Karpas-422 (cell line): Measurements from ENCODE around the gene ASB10. TPM values are rescaled to one million over a fixed set of nuclear protein-coding genes. Genes with fewer than 3 reads are reported as not detected.

ENCODE experiments used
- DNase-seq: peaks from one replicate; pipeline ENCODE4 v3.0.0-alpha.2; 2015
- H2AFZ ChIP-seq: fragments of 200-600 bp; sonication (generic); 2 replicates; pipeline ENCODE4 v1.6.1; 2014; ENCODE audit warnings: antibody characterized with exemption, low read length, mixed read lengths
- H3K27ac ChIP-seq: fragments of 200-600 bp; sonication (generic); 2 replicates; pipeline ENCODE4 v1.5.1; 2014; ENCODE audit warnings: mild to moderate bottlenecking, low read length, moderate library complexity
- H3K27me3 ChIP-seq: fragments of 200-600 bp; sonication (generic); 2 replicates; pipeline ENCODE4 v1.6.1; 2014; ENCODE audit warnings: low read length, mixed read lengths
- H3K36me3 ChIP-seq: fragments of 200-600 bp; sonication (generic); 2 replicates; pipeline ENCODE4 v1.6.1; 2014; ENCODE audit warnings: low read length, mixed read lengths; ENCODE audit not compliant: insufficient read depth
- H3K4me1 ChIP-seq: fragments of 200-600 bp; sonication (generic); 2 replicates; pipeline ENCODE4 v1.6.1; 2014; ENCODE audit warnings: mild to moderate bottlenecking, low read length, mixed read lengths
- H3K4me2 ChIP-seq: fragments of 200-600 bp; sonication (generic); 2 replicates; pipeline ENCODE4 v1.6.1; 2014; ENCODE audit warnings: low read length, low read depth, mild to moderate bottlenecking; ENCODE audit not compliant: poor library complexity, severe bottlenecking
- H3K4me3 ChIP-seq: fragments of 200-600 bp; sonication (generic); 2 replicates; pipeline ENCODE4 v1.5.1; 2014; ENCODE audit warnings: mild to moderate bottlenecking, antibody characterized with exemption, low read length, mixed read lengths
- H3K79me2 ChIP-seq: fragments of 200-600 bp; sonication (generic); 2 replicates; pipeline ENCODE4 v1.6.1; 2014; ENCODE audit warnings: mild to moderate bottlenecking, low read length, mixed read lengths
- H3K9ac ChIP-seq: fragments of 200-600 bp; sonication (generic); 2 replicates; pipeline ENCODE4 v1.6.0; 2014; ENCODE audit warnings: low read length
- H3K9me2 ChIP-seq: fragments of 200-600 bp; sonication (generic), shearing (Covaris generic); replicated peaks from 2 replicates; pipeline ENCODE4 v1.6.0; 2014; ENCODE audit warnings: mild to moderate bottlenecking, low read length, moderate library complexity; ENCODE audit not compliant: insufficient read depth
- H3K9me3 ChIP-seq: fragments of 300-700, 200-600 bp; sonication (generic); 2 replicates; pipeline ENCODE4 v1.6.1; 2014; ENCODE audit warnings: low read length, mixed read lengths
- H4K20me1 ChIP-seq: fragments of 200-600 bp; sonication (generic); 2 replicates; pipeline ENCODE4 v1.6.1; 2014; ENCODE audit warnings: mild to moderate bottlenecking, antibody characterized with exemption, low read length, low read depth; ENCODE audit not compliant: insufficient read depth
- total RNA-seq: library from RNA; depleted of rRNA; stranded (reverse); fragments of >200 nt; shearing (Covaris generic); gene quantifications from 2 replicates; pipeline ENCODE4 v1.2.3, GENCODE V29; 2014; ENCODE audit warnings: low replicate concordance

Gene ASB10
- total RNA-seq, 1 experiment from 2014 or later = not detected

DNA sequence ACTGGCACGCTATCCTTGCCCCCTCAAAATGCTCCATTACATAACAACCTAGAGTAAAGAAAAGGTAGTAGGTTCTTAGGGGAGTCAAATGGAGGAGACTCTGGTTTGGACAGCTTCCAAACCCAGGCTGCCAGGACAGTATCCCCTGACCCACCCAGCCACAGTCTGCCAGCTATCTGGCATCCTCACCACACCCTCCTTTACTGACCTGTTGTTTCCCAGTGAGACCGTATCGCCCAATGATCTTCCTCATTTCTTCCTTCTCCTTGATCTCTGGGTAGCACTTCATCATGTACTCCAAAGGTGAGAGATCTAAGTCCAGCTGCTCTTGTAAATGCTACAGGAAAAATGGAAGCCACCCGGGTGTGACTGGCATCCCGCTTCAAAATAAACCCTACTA, 28.3 kb upstream of the ASB10 start:
- no peak overlapping the region for H3K4me3 ChIP-seq
- peaks cover 8% of the 10 kb centered on the region; the same call in 1 of the 2 replicates for H4K20me1 ChIP-seq
- DNase-seq = no peak

DNA sequence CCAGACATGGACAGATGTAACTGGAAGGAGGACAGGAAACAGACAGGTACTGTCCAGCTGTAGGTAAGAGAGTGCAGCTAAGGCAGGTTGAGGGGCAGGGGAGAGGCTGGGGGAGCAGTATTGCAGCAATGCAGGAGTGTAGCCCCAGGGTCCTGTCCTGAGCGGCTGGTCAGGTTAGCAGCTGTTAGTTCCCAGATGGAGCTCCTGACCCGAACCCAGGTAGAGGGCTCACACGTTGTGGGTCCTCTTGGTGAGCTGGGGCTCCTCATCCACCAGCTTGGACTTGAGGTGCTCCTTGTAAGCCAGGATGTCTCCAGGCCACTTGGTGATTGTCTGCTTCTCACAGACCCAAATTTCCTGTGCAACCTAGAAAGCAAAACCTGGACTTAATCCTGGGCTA, 26.8 kb upstream of the ASB10 start:
- Histone ChIP-seq H3K4me3 (no peak overlapping the region), H4K20me1 (peaks cover 8% of the 10 kb centered on the region; the same call in 1 of the 2 replicates), H3K4me2 (no peak overlapping the region), H3K9ac (no peak overlapping the region), H3K36me3 (peaks cover 34% of the 10 kb centered on the region), H3K9me3 (no peaks in the 10 kb centered on the region), H3K9me2 (no peaks in the 10 kb centered on the region), H2AFZ (no peak overlapping the region), H3K27me3 (no peaks in the 10 kb centered on the region), H3K27ac (no peak overlapping the region), H3K79me2 (no peaks in the 10 kb centered on the region), H3K4me1 (no peaks in the 10 kb centered on the region)
- DNase-seq = no peak

More for the DNA sequence above, 28.3 kb upstream of the ASB10 start:
- H2AFZ ChIP-seq = no peak overlapping the region
- H3K9me2 ChIP-seq = no peaks in the 10 kb centered on the region
- no peaks in the 10 kb centered on the region for H3K27me3 ChIP-seq
- H3K79me2 ChIP-seq = no peaks in the 10 kb centered on the region
- peaks cover 35% of the 10 kb centered on the region for H3K36me3 ChIP-seq
- H3K4me2 ChIP-seq = no peak overlapping the region
- H3K9ac ChIP-seq = no peak overlapping the region
- no peaks in the 10 kb centered on the region for H3K4me1 ChIP-seq
- H3K9me3 ChIP-seq = no peaks in the 10 kb centered on the region
- H3K27ac ChIP-seq = no peak overlapping the region

DNA sequence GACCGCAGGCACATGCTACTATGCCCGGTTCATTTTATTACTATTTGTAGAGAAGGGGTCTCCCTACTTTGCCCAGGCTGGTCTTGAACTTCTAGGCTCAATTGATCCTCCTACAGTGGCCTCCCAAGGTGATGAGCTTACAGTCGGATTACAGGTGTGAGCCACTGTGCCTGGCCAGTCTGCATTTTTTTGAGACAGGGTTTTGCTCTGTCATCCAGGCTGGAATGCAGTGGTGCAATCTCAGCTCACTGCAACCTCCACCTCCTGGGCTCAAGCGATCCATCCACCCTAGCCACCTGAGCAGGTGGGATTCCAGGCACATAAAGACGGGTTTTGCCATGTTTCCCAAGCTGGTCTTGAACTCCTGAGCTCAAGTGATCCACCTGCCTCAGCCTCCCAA, 25.6 kb upstream of the ASB10 start:
- Histone ChIP-seq H3K4me2 (no peak overlapping the region), H3K9ac (no peak overlapping the region), H3K27me3 (no peaks in the 10 kb centered on the region), H3K79me2 (no peaks in the 10 kb centered on the region), H3K4me1 (no peaks in the 10 kb centered on the region), H3K36me3 (peaks cover 32% of the 10 kb centered on the region), H3K9me3 (no peaks in the 10 kb centered on the region), H4K20me1 (peaks cover 12% of the 10 kb centered on the region; the same call in 1 of the 2 replicates), H3K4me3 (no peak overlapping the region), H2AFZ (no peak overlapping the region), H3K27ac (no peak overlapping the region), H3K9me2 (no peaks in the 10 kb centered on the region)
- no peak for DNase-seq

DNA sequence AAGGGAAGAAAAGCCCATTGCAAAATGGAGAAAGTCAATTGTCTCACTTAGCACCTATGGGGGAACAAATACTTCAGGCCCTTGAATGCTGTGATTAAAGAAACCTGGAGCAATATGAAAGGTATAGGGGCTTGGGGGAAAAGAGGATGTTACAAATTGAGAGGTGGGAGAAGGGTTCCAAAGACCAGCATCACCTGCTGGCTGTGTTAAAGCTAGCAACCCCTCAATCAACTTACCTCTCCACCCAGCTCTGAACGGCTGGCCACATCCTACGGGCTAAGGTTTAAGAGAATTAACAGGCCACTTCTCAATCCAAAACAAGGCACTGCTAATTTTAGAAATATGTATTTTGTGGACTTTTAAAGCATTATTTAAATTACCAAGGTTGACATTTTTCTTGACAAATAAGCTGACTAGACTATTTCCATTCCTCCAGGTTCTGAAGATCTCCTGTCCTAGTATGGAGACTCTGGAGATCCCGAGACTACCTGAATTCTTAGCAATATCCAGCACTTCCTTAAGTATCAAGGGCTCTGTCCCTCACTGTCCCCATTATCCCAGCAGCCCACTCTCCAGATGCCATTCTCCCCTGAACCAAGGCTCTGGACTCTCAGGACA, 24.2 kb upstream of the ASB10 start:
- peaks cover 12% of the 10 kb centered on the region; the same call in 1 of the 2 replicates for H4K20me1 ChIP-seq
- H3K4me1 ChIP-seq = no peaks in the 10 kb centered on the region
- H3K9me2 ChIP-seq = no peaks in the 10 kb centered on the region
- H3K27ac ChIP-seq = no peak overlapping the region
- H3K4me2 ChIP-seq = no peak overlapping the region
- no peaks in the 10 kb centered on the region for H3K9me3 ChIP-seq
- no peak overlapping the region for H2AFZ ChIP-seq
- no peak overlapping the region for H3K4me3 ChIP-seq
- no peak for DNase-seq
- no peak overlapping the region for H3K9ac ChIP-seq
- no peaks in the 10 kb centered on the region for H3K79me2 ChIP-seq
- H3K36me3 ChIP-seq = peaks cover 27% of the 10 kb centered on the region
- H3K27me3 ChIP-seq = no peaks in the 10 kb centered on the region

DNA sequence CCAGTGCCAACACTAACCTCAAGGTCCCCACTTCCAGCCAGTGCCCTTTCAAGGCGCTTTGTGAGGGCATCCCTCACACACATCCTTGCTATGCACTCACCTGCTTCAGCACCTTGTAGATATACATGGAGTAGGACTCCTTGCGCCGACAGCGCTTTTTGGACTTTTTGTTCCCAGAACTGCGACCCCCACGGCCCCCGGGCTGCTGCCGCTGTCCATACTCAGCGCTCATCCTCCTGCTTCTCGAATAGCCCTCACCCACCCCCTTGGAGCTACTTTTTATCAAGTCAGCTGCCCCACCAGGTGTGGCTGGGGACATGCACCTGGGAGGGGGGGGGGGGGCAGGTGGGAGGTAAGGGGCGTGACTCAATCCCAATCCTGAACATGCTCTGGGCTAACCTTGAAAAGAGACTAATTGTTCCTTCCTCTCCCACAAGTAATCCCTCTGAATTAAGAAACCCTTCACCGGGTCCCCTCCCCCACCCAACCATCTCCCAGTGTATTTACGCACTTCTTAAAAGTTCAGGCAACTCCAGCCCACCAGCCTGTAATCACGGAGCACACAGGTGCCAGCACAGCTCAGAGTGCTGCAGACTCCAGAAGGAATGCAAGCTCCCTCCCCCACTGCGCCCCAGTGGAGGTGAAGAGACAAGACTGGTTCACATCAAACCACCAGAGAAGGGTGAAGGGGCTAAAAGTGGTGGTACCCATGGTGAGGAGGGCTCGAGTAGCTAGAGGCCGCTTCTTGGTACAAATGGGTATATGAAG, 23.2 kb upstream of the ASB10 start, which contains the start of gene H2BK1:
H2BK1 (minus strand) TSS at position 402 of the 768 bp plus-strand sequence; CDS start at position 232, 170 bp downstream.
- Histone ChIP-seq H3K4me2 (no peak within 1 kb of the TSS), H3K4me3 (no peak within 1 kb of the TSS), H2AFZ (no peak within 1 kb of the TSS), H3K9me3 (no peaks in the 10 kb centered on the region), H3K27ac (no peak within 1 kb of the TSS), H3K4me1 (no peaks in the 10 kb centered on the region), H3K79me2 (no peaks in the 10 kb centered on the region), H3K27me3 (no peaks in the 10 kb centered on the region), H3K9ac (no peak within 1 kb of the TSS), H3K36me3 (peaks cover 17% of the 10 kb centered on the region), H4K20me1 (peaks cover 6% of the 10 kb centered on the region; the same call in 1 of the 2 replicates), H3K9me2 (no peaks in the 10 kb centered on the region)
- no peak for DNase-seq

DNA sequence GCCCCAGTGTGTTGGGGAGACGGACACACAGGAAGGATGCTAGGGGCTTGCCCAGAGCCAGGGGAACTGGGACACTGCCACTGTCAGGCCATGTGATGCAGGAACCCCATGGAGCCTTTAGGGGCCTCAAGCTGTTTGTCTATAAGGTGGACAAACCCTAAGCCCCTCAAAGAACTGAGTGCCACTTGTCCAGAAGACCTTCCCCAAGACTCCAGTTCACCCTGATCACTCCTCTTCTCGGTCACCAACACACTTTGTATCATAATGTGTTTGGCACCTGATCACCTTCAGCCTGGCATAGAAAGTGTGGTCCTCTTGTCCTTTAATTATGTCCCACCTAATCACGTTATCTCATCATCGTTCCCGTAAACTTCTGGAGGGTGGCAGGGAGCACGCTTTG, 22.5 kb upstream of the ASB10 start:
- Histone ChIP-seq H3K9ac (no peak overlapping the region), H2AFZ (no peak overlapping the region), H3K4me1 (no peaks in the 10 kb centered on the region), H3K79me2 (no peaks in the 10 kb centered on the region), H3K9me2 (no peaks in the 10 kb centered on the region), H3K27me3 (no peaks in the 10 kb centered on the region), H3K9me3 (no peaks in the 10 kb centered on the region), H3K4me3 (no peak overlapping the region), H4K20me1 (peaks cover 6% of the 10 kb centered on the region; the same call in 1 of the 2 replicates), H3K4me2 (no peak overlapping the region), H3K27ac (no peak overlapping the region), H3K36me3 (peaks cover 10% of the 10 kb centered on the region; the same call in 1 of the 2 replicates)
- DNase-seq = no peak

DNA sequence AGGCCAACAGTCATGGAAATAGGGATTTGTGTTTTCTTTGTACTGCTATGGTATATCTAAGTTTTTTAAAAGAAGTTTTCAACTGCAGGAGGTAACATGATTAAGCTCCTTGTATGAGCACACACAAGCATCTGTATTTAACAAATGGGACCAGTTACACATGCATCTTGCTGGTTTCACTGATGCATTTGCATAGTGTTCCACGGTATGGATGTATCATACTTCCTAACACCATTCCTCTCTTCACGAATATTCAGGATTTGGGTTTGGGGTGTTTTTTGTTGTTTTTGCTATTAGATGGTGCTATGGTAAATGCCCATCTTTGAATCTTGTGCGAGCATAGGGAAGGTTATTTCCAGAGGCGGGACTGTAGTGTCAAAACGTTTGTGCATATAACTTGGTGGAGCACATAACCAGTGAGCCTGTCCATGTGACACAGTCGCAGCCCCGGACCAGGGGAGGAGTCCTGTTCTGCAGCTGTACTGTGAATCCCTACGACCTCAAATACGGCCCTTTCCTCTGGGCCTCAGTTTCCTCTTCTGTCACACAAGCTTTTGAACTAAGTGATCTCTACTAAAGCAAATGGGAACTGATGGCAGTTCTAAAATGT, 21.3 kb upstream of the ASB10 start:
- no peak overlapping the region for H3K4me2 ChIP-seq
- H3K9me3 ChIP-seq = no peaks in the 10 kb centered on the region
- H2AFZ ChIP-seq = no peak overlapping the region
- no peaks in the 10 kb centered on the region for H3K4me1 ChIP-seq
- peaks cover 6% of the 10 kb centered on the region; the same call in 1 of the 2 replicates for H4K20me1 ChIP-seq
- no peak for DNase-seq
- peaks cover 4% of the 10 kb centered on the region; the same call in 1 of the 2 replicates for H3K36me3 ChIP-seq
- no peak overlapping the region for H3K27ac ChIP-seq
- H3K4me3 ChIP-seq = no peak overlapping the region
- no peaks in the 10 kb centered on the region for H3K27me3 ChIP-seq
- H3K9ac ChIP-seq = no peak overlapping the region
- no peaks in the 10 kb centered on the region for H3K79me2 ChIP-seq
- H3K9me2 ChIP-seq = no peaks in the 10 kb centered on the region

DNA sequence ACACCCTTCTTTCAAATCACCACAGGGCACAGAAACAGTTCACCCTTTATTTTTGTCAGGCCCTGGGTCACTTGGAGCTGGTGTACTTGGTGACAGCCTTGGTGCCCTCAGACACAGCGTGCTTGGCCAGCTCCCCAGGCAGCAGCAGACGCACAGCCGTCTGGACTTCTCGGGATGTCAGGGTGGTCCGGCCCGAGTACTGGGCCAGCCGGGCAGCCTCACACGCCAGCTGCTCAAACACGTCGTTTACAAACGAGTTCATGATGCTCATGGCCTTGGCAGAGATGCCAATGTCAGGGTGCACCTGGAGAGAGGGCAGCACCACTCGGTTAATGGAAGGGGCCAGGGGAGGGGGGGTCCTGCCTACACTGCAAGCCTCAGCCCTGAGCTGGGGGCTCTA, 20.8 kb upstream of the ASB10 start:
- Histone ChIP-seq H3K9me2 (no peaks in the 10 kb centered on the region), H3K79me2 (no peaks in the 10 kb centered on the region), H3K4me1 (no peaks in the 10 kb centered on the region), H3K9me3 (no peaks in the 10 kb centered on the region), H3K27me3 (no peaks in the 10 kb centered on the region), H3K9ac (no peak overlapping the region), H3K27ac (no peak overlapping the region), H3K36me3 (no peaks in the 10 kb centered on the region), H2AFZ (no peak overlapping the region), H3K4me2 (no peak overlapping the region), H3K4me3 (no peak overlapping the region), H4K20me1 (peaks cover 6% of the 10 kb centered on the region; the same call in 1 of the 2 replicates)
- DNase-seq = no peak
